KG1 (cell line): ENCODE results near the gene ATXN10.

ENCODE experiments used
- DNase-seq: peaks from one replicate; lab custom pipeline; 2025; lab: John Stamatoyannopoulos, UW

ATXN10 gene

DNA sequence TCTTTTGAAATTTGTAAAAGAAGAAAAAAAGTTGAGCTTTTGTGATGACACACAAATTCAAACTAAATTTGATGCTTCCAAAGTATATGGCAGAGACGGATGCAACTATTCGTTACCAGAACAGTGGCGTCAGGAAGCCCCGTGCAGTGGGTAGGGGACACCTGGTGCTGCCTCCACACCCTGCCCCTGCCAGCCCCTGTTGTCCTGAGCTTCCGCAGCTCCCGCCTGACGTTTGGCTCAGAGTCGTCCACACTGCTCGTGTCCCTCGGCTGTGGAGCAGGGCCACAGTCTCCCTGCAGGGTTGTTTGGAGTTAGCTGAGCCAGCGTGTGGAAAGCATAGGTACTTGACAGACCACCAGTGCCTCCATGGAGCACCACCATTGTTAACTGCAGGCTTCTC, 86.3 kb downstream of the ATXN10 start:
- DNase-seq = no peak

DNA sequence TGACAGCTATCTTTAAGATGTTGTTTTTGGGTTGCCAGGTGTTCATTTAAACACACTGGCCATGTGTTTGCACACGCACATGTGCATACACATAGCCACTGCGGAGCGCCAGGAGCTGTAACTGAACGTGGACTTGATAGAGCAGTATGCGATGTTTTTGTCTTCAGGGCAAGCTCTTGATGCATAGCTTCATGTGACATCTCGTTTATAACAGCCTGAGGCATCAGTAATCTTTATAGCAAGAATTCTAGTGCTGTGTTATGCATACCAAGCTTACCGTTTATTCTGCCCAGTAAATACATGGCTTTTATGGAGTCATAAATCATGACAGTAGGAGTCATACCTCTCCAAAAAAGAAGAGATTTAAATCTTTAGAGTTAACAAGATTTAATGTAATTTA, 87.0 kb downstream of the ATXN10 start:
- no peak for DNase-seq

DNA sequence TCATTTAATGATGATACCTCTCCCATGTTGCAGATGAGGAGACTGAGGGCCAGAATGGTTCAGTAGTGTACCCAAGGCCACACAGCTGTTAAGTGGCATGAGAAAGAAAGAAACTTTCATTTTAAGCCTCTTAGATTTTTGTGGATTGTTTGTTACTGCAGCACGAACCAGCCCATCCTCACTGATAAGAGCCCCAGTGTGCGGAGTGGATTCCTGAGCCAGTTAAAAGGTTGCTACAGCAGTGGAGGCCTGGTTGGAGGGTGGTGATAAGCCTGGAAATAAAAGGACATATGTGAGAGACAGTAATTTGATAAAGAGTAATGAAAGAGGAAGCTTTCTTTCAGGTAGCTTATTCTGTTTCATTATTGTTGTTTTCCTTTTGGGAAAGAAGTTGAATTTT, 89.0 kb downstream of the ATXN10 start:
- no peak for DNase-seq

DNA sequence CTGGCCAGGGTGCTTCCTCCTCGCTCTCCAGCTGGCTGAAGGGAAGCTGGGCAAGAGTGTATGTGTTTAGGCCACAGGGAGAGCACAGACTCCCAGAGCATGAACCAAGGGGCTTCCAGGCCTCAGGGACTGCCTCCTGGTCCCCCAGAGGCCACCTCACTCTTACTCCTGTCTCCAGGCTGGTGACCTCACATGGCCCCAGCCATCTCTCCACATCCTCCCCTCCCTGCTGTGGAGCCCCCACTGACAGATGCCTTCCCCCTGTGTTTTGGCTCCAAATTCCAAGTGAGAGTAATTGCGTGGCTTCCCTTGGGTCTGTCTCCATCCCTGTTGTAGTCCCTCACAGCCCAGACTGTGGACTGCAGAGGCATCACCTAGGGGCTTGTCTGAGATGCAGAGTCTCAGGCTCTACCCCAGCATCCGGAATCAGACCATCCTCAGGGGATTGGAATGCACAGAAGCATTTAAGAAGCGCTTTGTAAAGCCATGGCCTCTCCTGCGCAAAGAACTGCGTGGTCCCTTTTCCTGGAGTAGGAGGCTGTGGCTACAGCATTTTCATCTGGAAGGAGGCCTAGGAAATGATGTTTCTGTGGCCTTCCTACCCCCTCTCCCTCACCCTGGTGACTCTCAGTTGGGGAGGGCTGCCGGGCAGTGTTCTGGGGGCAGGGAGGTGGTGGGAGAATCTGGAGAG, 91.1 kb downstream of the ATXN10 start:
- no peak for DNase-seq

DNA sequence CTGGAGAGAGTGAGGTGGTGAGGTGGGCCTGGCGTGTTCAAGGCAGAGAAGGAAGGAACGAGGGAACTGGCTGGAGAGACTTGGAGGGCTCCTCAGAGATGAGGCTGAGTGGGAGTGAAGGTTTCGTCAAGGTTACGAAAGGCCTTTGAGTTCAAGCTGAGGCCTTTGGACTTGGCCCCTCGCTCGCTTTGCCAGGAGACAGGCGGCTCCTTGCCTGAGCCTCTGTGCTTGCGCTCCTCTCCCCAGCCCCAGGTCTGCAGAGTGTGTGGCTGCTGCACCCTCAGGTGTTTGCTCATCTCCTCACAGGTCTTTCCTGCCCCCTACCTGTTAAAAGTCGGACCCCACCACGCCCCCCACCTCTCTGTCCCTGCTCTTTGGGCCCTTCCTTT, 91.6 kb downstream of the ATXN10 start:
- no peak for DNase-seq

DNA sequence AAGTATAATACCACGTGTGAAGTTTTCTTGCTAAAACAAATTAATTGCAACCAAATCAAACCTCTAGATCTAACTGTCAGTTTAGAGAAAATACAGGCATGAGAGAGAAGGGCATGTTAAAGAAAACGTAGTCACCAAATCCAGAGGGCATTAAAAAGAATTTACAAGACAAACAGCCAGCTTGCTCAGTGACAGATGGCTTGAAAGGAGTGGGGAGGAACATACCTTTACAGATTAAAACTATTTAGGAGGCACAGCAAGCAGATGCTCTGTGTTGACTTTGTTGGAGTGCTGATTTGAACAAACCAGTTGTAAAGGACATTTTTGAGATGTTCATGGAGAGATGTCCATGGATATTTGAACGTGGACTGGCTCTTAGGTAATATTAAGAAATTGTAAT, 96.9 kb downstream of the ATXN10 start:
- DNase-seq = no peak

DNA sequence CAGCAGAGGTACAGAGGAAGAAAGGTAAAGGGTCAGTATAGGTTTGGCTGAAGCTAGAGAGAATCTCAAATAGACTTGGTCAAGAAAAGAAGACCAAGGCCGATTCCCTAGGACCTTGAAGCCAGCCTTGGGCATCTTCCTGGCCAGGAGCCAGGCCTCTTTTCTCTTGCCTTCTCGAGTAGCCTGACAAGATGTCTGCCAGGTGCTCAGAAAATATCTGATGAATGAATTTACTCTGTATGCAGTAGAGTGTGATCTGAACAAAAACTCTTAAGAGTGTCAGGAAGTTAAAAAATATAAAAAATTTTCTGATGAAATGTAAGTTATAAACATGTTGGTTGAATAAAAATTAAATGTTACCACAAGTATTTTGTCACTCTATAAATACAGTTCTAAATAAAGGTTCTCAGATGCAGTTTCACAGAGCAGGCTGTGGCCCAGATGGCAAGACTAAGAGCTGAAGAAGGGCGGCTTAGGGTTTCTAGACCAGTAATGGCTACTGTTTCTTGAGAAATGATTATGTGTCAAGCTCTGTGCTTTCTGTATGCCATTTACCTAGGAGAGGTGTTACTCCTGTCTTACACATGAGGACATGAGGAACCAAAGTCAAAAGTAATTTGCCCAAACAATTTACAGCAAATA, 98.1 kb downstream of the ATXN10 start:
- no peak for DNase-seq

DNA sequence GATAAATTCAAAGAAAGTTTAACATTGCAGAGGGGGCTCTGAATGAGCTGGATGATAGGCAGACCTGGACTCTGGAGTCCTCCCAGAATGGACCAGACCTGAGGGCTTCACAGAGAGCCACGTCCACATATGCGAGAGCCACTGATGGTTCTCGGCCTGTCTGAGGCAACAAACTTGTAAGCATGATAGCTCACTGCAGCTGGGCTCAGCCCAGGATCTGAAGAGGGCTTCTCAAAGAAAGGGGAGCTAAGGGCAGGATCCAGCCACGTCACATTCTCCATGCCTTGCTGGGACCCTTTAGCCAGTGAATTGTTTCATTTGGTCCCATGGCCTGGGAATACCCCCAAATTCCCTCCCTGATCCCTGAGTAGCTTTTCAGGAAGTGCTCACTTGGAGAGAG, 98.9 kb downstream of the ATXN10 start:
- no peak for DNase-seq

DNA sequence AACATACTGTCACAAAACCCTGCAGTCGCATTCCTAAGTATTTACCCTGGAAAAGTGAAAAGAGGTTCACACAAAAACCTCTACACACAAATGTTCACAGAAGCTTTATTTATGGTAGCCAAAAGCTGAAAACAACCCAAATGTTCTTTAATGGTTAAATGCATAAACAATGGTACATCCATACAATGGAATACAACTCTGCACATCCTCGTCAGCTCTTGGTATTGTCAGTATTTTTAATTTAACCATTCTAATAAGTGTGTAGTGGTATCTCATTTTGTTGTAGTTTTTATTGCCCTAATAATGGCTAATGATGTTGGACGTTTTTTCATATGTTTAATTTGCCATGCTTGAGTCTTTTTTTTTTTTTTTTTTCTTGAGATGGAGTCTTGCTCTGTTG, 99.4 kb downstream of the ATXN10 start:
- DNase-seq = no peak

DNA sequence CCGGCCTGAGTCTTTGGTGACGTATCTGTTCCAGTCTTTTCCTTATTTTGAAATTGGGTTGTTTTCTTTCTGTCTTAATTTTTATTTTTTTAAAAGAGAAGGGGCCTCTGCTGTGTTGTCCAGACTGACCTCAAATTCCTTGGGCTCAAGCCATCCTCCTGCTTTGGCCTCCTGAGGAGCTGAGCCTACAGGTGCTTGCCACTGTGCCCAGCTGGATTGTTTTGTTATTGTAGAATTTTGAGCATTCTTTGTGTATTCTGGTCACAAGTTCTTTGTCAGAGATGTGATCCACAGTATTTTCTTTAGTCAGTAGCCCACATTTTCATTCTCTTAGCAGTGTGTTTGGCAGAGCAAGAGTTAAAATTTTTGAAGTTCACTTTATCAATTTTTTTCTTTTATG, 100.1 kb downstream of the ATXN10 start:
- no peak for DNase-seq

DNA sequence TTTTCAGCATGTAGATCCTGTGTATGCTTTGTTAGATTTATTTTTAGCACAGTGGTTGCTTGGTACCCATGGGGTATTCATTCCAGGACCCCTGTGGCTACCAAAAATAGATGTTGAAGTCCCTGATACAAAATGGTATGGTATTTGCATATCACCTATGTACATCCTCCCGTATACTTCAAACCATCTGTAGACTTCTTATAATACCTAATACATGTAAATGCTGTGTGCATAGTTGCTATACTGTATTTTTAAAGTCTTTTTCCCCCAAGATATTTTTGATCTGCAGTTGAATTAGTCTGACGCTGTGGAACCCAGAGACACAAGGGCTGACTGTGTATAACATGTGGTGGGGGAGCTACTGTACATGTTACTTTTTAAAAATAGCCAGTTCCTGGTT, 101.1 kb downstream of the ATXN10 start:
- DNase-seq = no peak

DNA sequence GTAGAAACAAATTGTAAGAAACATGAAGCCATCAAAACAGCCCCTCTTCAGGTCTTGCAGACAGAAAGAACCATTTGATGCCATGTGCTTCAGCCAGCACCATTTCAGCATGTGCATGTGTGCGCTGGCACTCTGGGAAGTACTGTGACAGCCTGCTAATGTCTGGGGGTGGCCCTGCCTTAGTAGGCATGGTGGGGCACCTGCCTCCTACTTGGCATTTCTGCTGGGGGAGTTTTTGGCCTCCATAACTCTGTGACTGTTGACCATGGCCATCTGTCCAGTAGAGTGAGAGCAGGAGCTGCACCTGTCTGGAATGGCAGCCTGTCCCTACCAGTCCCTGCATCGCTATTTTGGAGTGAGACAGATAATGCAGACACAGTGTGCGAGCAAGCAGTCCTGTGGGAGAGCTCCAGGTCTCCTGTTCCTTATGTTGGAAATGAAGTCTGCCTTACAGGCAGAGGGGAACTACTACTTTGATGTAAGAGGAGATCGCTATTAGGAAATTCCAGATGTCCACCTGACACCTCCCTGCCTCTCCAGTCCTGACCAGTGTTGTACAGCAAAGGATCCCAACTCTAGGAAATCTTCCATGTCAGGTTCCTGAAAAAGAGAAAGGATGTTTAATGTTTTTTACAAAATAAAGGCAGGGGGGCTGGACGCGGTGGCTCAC, 102.5 kb downstream of the ATXN10 start:
- DNase-seq = no peak

DNA sequence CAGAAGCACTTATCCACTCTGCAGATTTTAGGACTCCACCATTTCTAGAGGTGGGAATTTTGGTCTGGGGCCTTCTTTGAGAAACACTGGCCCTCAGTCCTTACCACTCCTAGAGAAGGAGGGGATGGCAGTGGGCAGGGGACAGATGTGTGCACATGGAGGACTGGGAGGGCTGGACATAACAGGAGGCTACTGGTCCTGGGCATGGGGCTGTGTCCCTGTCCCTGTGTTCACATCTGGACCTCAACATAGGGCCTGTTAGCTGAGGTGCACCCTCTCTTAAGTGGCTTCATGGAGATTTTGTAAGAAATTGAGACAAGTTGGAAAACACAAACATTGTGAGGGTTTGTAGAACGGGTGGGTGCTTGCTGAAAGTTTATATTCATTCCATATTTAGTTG, 103.4 kb downstream of the ATXN10 start:
- no peak for DNase-seq

DNA sequence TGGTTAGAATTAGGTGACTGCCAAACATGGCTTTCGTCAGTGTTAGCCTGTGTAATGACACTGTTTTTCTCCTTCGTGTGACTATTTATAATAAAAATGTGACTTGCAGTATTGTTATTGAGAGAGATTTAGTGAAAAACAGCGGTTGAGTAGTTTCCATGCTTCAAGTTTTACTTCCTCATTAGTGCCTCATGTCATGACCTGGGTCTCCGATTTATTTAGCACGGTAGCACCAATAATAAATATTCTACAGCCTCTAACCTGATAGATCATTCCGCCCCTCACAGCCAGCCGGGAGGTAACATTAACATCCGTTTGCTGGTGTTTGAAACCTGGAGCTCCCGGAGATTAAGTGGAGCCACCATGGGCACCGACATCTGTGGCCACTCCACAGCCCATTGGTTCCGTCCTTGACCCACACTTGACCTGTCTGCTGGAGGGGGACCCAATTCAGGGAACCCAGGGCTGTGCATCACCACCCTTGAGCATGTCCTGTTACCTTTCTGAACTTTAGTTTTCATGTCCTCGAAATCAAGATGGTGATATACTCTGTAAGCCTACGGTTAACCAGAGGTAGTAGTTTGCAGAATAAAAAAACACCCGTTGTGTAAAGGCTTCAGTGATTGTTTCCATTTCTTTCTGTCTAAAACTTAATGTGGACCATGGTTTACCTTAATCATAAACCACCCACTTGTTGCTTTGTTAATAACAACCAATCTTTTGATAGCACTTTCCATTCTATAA, 104.1 kb downstream of the ATXN10 start:
- DNase-seq = no peak

DNA sequence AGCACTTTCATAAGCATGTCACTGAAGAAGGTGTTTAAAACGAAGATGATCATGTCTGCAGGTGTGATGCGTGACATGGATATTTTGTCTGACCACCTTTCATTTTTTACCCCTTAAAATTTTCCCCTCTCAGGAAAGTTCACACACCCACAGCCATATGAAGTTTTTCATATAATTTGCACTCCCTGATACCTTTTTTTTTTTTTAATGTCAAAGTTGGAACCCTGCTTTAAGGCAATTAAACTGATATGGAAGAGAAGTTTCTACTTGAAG, 104.6 kb downstream of the ATXN10 start:
- DNase-seq = no peak

DNA sequence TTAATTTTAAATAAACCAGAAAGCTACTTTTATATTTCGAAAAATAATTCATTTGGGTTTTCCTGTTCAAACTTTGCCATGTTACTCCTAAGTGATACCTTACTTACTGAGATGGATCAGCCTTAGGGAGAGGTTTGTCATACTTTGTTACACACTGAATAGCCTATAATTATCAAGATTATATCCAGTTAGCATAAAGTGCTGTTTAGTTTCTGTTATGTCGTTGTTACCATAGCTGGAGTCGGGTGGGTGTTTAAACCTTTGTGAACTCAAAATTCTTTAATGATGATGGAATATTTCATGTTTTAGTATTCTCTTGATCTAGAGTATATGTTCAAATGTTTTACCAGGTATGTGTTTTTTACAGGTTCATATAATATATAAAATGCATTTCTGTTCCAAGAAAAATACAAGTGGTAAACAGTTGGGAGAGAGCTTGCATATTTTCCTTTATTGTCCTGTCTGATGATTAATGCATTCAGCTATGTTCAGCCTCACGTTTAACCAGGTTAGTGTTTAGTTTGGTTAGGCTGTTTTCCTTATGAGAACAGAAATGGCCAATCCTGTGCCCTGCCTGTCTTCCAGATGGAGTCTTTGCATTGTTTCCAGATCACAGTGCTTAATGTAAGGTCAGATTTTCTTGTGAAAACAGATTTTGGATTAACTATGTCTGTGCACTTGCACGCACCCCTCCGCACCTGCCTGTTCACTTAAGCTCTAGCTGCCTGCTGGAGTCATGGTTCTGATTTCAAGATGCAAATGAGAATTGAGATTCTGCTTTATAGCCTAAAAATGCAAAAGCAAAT, 105.6 kb downstream of the ATXN10 start:
- no peak for DNase-seq

DNA sequence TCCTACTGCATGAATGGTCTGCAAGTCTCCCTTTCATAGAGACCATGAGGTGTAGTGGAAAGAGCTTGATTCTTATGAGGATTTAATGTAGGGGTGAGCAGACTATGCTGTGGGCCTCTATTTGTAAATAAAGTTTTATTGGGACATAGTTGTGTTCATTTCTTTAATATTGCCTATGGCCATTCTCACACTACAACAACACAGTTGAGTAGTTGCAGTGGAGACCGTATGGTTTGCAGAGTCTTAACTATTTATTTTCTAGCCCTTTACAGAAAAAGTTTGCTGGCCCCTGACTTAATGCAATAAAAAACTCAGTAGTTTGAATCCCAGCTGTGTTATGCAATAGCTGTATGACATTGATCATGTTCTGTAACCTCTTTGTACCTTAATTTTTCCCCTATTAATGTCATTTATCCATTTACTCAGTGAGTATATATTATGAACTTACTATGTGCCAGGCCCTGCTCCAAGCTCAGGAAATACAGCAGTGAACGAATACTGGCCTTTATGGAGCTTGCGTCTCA, 106.3 kb downstream of the ATXN10 start:
- DNase-seq = no peak

DNA sequence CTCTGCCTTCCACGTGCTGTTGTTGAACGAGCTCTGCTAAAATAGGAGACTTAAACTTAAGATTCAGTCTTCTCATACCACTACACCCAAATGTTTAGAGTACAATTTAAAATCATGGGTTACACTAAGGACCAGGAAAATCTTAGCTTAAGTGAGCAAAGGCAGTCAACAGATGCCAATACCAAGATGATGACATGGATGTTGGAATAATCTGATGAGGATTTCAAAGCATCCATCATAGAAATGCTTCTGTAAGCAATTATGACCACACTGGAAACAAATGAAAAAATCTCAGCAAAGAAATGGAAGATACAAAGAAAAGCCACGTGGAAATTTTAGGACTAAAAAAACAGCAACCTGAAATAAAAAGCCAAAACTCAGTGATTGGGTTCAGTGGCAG, 109.8 kb downstream of the ATXN10 start:
- no peak for DNase-seq

DNA sequence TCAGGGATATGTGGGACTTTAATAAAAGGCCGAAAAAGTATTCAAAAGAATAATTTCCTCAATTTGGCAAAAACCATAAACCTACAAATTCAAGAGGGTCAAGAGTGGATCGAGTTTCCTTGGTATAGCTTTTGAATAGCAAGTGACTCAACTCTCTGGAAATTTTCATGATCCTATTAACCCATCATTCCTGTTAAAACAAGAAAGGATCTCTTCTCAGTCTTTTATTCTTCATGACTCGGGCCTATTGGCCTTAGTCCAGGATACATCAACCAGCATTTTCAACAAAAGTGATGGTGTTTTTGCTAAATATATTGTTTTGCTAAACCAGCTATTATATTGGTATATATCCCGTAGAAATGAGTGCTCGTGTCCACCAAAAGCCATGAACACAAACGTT, 110.3 kb downstream of the ATXN10 start:
- DNase-seq = no peak

DNA sequence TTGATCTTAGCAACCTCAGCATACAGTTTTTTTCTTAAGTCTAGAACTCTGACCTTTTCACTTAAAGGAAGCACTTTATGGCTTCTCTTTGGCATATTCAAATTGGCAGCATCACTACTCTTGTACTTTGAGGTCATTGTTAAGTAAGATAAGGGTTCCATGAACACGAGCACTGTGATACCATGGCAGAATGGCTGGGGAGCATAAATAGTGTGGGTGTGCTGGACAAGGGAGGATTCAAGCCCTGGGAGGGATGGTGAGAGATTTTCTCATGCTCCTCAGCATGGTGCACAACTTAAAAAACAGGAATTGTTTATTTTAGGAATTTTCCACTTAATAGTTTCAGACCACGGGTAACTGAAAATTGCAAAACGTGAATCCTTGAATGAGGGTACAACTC, 111.4 kb downstream of the ATXN10 start:
- no peak for DNase-seq

DNA sequence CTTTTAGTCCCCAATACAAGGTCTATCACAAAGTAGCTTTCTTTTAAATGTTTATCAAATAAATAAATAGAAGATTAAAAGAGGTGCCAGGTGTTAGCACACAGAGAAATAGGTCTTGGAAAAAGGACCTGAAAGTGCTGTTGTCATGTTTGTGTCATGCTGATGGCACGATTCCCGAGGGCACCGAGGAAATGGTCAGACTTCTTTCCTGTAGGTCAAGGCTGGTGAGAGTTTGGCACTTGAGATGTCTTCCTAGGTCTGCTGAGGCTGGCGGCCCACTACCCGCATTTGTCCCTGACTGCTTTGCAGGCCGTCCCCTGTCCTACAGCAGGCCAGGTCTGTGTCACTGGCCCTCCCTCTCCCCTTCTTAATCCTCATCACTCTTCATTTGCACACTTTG, 112.1 kb downstream of the ATXN10 start:
- DNase-seq = no peak
